ENCODE results near the gene ALPK3.

Gene ALPK3

DNA sequence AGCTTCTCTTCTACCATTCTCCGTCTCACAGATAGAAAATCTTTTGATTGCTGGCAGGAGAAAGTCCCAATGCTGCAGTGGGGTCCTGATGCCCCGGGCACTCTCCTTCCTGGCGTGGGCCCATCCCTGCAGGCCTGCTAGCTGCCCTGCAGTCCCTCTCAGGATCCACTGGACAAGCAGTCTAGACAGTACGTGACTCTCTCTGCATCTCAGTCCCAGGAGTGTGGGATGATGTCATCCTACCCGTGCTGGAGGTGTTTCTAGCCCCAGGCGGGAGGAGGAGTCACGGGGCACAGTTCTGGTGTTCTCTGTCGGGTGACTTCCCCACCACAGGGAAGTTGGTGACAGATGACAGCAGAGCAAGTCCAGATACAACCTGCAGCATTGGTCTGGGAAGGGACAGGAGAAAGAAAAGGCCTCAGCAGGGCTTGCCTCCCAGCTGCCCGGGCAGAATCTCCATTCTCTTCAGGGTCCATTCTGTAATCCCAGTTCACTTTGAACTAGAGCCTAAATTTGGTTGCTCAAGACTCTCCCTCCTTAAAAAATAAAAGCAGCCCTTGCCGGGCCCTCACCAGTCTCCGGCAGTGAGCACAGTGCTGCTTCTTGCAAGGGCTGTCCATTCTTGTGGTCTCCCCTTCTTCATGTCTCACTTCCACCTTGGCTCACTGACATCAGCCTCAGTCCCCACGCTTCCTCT is 97.9 kb downstream of the ALPK3 start:
- H3K27ac ChIP-seq, result peak overlapping the region; percentile 63
- no peak for TF ChIP-seq ZFX (IDR thresholded peaks at IDR 0.05)
- TF ChIP-seq CTCF (conservative IDR thresholded peaks at IDR 0.05), result no peak

DNA sequence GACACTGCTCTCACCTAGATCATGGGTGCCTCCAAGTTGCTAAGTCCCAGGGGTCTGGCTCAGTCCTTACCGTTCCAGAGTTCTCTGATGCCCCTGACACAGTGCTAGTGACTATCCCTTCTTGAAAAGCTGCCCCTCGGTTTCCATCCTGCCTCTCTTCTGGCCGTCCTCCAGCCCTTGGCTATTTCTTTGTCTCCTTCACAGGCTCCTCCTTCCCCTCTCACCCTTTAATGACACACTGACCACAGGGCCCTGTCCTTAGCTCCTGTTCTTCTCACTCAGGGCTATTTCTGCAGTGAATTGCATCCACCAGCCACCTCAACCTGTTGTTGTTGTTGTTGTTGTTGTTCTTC is 98.4 kb downstream of the ALPK3 start:
- H3K27ac ChIP-seq, result peak overlapping the region; percentile 63
- TF ChIP-seq CTCF (conservative IDR thresholded peaks at IDR 0.05), result no peak
- no peak for TF ChIP-seq ZFX (IDR thresholded peaks at IDR 0.05)

- no peak overlapping the region for H3K27ac ChIP-seq
- TF ChIP-seq CTCF (conservative IDR thresholded peaks at IDR 0.05) (no peak), ZFX (IDR thresholded peaks at IDR 0.05) (no peak)
Measured at GRCh38 chr15:84917452-84917851, 100.3 kb downstream of the ALPK3 start.

- TF ChIP-seq CTCF (conservative IDR thresholded peaks at IDR 0.05) (no peak), ZFX (IDR thresholded peaks at IDR 0.05) (no peak)
- H3K27ac ChIP-seq, result no peak overlapping the region
Measured at GRCh38 chr15:84919106-84919667, 102.0 kb downstream of the ALPK3 start.

DNA sequence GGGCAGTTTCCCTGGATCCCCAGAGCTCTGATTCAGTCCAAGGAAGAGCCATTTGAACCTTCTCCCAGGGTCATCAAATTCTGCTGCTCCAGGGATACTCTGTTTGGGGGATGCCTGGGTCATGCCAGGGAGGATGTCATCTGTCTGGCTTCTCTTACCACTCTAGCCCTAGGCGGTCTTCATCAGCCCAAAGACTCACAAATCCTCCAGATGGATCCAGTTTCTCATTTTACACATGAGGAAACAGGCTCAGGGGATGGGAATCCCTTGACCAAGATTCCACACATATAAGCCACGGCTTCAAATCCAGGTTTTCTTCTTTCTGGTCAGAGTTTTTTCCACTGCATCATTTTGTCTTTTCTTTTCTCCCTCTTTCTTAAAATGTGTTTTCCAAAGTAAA is 104.0 kb downstream of the ALPK3 start:
- no peak overlapping the region for H3K27ac ChIP-seq

GRCh38 chr15:84922530-84922929 is 105.4 kb downstream of the ALPK3 start:
- TF ChIP-seq CTCF (conservative IDR thresholded peaks at IDR 0.05) (no peak), ZFX (IDR thresholded peaks at IDR 0.05) (no peak)

More for the DNA sequence above, 104.0 kb downstream of the ALPK3 start:
- TF ChIP-seq CTCF (conservative IDR thresholded peaks at IDR 0.05) (no peak), ZFX (IDR thresholded peaks at IDR 0.05) (no peak)

More at GRCh38 chr15:84922530-84922929, 105.4 kb downstream of the ALPK3 start:
- H3K27ac ChIP-seq, result no peak overlapping the region

Data from C4-2B (cell line).